A549 (cell line): ENCODE results near the gene MORN4. TPM values are rescaled to one million over a fixed set of nuclear protein-coding genes. Genes with fewer than 3 reads are reported as not detected.
"Not testable (repeated sequence)": the region's sequence is repeated elsewhere in the genome, so short reads cannot be mapped to it uniquely, and the experiment has no call there.

ENCODE experiments used
- ATAC-seq, 2 experiments: fragments of 200-7000 bp in 1 of 2; fragments of >200 bp in 1 of 2; cut with Nextera tagmentation in 1 of 2; cut with Tn5 transposase in 1 of 2; 3 replicates each; pipeline versions ENCODE4 v1.8.0 to v1.9.1; 2018 to 2020; ENCODE audit warnings: mild to moderate bottlenecking in 1 of 2, moderate library complexity in 1 of 2
- CTCF ChIA-PET: fragments of 300-600 bp; sonication (Branson Sonifier 250); formaldehyde crosslinking; extraction: SDS; loops from one replicate; lab custom pipeline; 2021; ENCODE audit warnings: antibody characterized with exemption, inconsistent platforms; lab: Yijun Ruan, JAX
- POLR2A ChIA-PET: fragments of 350-600 bp; formaldehyde crosslinking; extraction: SDS; loops from one replicate; lab custom pipeline; 2021; ENCODE audit warnings: antibody characterized with exemption, inconsistent platforms; lab: Yijun Ruan, JAX
- DNase-seq, 2 experiments: peaks; one replicate each; pipeline versions ENCODE4 v3.0.0 to v3.0.0-alpha.2; 2011 to 2016; ENCODE audit warnings: low read depth in 1 of 2, low spot score in 1 of 2
- FAIRE-seq: peaks from 2 replicates; lab custom pipeline; 2011; peaks lifted over from hg19 to GRCh38; lab: Jason Lieb, UNC
- H3K27ac ChIP-seq, 2 experiments: fragments of >200 bp; sonication (Bioruptor Twin); formaldehyde crosslinking; 3 replicates each; pipeline ENCODE4 v1.5.1; 2016 to 2017
- H3K4me1 ChIP-seq: fragments of >200 bp; sonication (Bioruptor Twin); formaldehyde crosslinking; 3 replicates; pipeline ENCODE4 v1.6.1; 2016
- H3K4me2 ChIP-seq: fragments of >200 bp; sonication (Bioruptor Twin); formaldehyde crosslinking; 3 replicates; pipeline ENCODE4 v1.6.1; 2016
- H3K4me3 ChIP-seq: fragments of >200 bp; sonication (Bioruptor Twin); formaldehyde crosslinking; 3 replicates; pipeline ENCODE4 v1.5.1; 2016
- H3K9me3 ChIP-seq: fragments of >200 bp; sonication (Bioruptor Twin); formaldehyde crosslinking; 3 replicates; pipeline ENCODE4 v1.6.1; 2016
- CEBPB ChIP-seq, 2 experiments: fragments of >200 bp in 1 of 2; sonication (Bioruptor Twin) in 1 of 2; formaldehyde crosslinking in 1 of 2; IDR thresholded peaks; 2 replicates each; pipeline ENCODE4 v1.6.1; 2012 to 2016
- CHD4 ChIP-seq: fragments of 200-600 bp; sonication (generic); IDR thresholded peaks from 2 replicates; pipeline ENCODE4 v1.6.1; 2016; ENCODE audit warnings: antibody characterized with exemption, mild to moderate bottlenecking, borderline replicate concordance
- EHMT2 ChIP-seq: fragments of 200-600 bp; sonication (generic); IDR thresholded peaks from 2 replicates; pipeline ENCODE4 v1.6.1; 2016; ENCODE audit warnings: antibody characterized with exemption, low read depth, mild to moderate bottlenecking, moderate library complexity
- EP300 ChIP-seq, 2 experiments: fragments of >200 bp; sonication (Bioruptor Twin); formaldehyde crosslinking; IDR thresholded peaks; 2 replicates in 1 of 2; 3 replicates in 1 of 2; pipeline ENCODE4 v1.6.1; 2016 to 2017
- GATA3 ChIP-seq: IDR thresholded peaks from 2 replicates; pipeline ENCODE4 v1.6.1; 2012; ENCODE audit warnings: borderline replicate concordance
- HDAC2 ChIP-seq: fragments of 200-600 bp; sonication (generic); IDR thresholded peaks from 2 replicates; pipeline ENCODE4 v1.6.1; 2016
- HES2 ChIP-seq: fragments of >200 bp; sonication (Bioruptor Twin); formaldehyde crosslinking; IDR thresholded peaks from 2 replicates; pipeline ENCODE4 v1.6.1; 2016
- HEYL ChIP-seq: fragments of 250-450 bp; sonication (Bioruptor Pico); IDR thresholded peaks from 2 replicates; pipeline ENCODE4 v1.8.0; 2021; ENCODE audit warnings: mild to moderate bottlenecking, moderate library complexity
- HOXA7 ChIP-seq: fragments of 250-450 bp; sonication (Bioruptor Pico); IDR thresholded peaks from 2 replicates; pipeline ENCODE4 v1.5.0; 2020; ENCODE audit warnings: mild to moderate bottlenecking, moderate library complexity
- HOXB13 ChIP-seq: fragments of 250-450 bp; sonication (Bioruptor Pico); IDR thresholded peaks from 2 replicates; pipeline ENCODE4 v1.5.0; 2020; ENCODE audit warnings: low read depth, mild to moderate bottlenecking, moderate library complexity
- HOXB5 ChIP-seq: fragments of 250-450 bp; sonication (Bioruptor Pico); IDR thresholded peaks from 2 replicates; pipeline ENCODE4 v1.5.0; 2020; ENCODE audit warnings: mild to moderate bottlenecking, moderate library complexity
- KDM5A ChIP-seq: fragments of 200-600 bp; sonication (generic); IDR thresholded peaks from 2 replicates; pipeline ENCODE4 v1.6.1; 2016; ENCODE audit warnings: antibody characterized with exemption, mild to moderate bottlenecking
- NFE2L2 ChIP-seq: fragments of 150-350 bp; conservative IDR thresholded peaks from 2 replicates; pipeline ENCODE4 v1.6.1; 2014; ENCODE audit warnings: low read length
- REST ChIP-seq: fragments of 200-600 bp; sonication (generic); IDR thresholded peaks from 2 replicates; pipeline ENCODE4 v1.6.1; 2016; ENCODE audit warnings: antibody characterized with exemption, mild to moderate bottlenecking, moderate library complexity
- RFX5 ChIP-seq: fragments of 450-650 bp; IDR thresholded peaks from 2 replicates; pipeline ENCODE4 v1.7.1; 2014; ENCODE audit warnings: antibody characterized with exemption, mild to moderate bottlenecking, moderate library complexity
- ZC3H11A ChIP-seq: fragments of 450-650 bp; IDR thresholded peaks from 2 replicates; pipeline ENCODE4 v1.6.1; 2014; ENCODE audit warnings: antibody characterized with exemption, mild to moderate bottlenecking
- ZNF302 ChIP-seq: fragments of 250-450 bp; sonication (Bioruptor Pico); IDR thresholded peaks from 2 replicates; pipeline ENCODE4 v1.9.0; 2021; ENCODE audit warnings: inconsistent platforms, mild to moderate bottlenecking, moderate library complexity
- WGBS: methylation state at CpG from one replicate; pipeline ENCODE4 v1.1.6; 2017; ENCODE audit errors: missing lambda C conversion rate; 5-methylcytosine and 5-hydroxymethylcytosine counted together
- polyA plus RNA-seq, 4 experiments: library from polyadenylated mRNA; depleted of rRNA in 3 of 4; stranded (reverse); fragments of >200 nt; fragmentation: RNase III in 1 of 4; extraction: RNeasy Plus Mini Kit Qiagen cat#74134 plus additional on column Dnase treatment in 1 of 4; gene quantifications; 2 replicates in 3 of 4; 3 replicates in 1 of 4; pipeline ENCODE4 v1.2.3, GENCODE V29; 2011 to 2017

The MORN4 gene
- polyA plus RNA-seq, 2 of the 4 experiments (the other 2 are of a cell fraction), result 8.9 to 13.8 TPM

GRCh38 chr10:97577701-97578100 lies 55.6 kb downstream of the MORN4 start:
- Histone ChIP-seq H3K27ac (peak overlapping the region; percentile 30 to 78; a peak in 4 of 6 replicates), H3K9me3 (no peaks in the 10 kb centered on the region), H3K4me2 (no peak overlapping the region), H3K4me3 (no peak overlapping the region), H3K4me1 (peaks cover 44% of the 10 kb centered on the region)
- ATAC-seq (no peak), DNase-seq (no peak), FAIRE-seq (no peak)
- ChIA-PET POLR2A (no interaction called here), CTCF (interaction anchor here (0.8 to 33.8 kb wide), 4 partner anchors 8 to 119 kb away, joined by 3 to 1048 read pairs (median 67); partner anchors contain the start of genes C10orf62 and HOGA1)
- WGBS, result 73% methylated on average over 9 of the region's 9 CpGs
- TF ChIP-seq REST (no peak), CEBPB (IDR thresholded peaks at IDR 0.05) (no peak)

- CTCF ChIA-PET, result interaction anchor here (0.8 to 33.8 kb wide), 4 partner anchors 20 to 125 kb away, joined by 4 to 1048 read pairs (median 68); partner anchors contain the start of genes C10orf62 and HOGA1
- H3K9me3 ChIP-seq, H3K4me3 ChIP-seq, ATAC-seq, FAIRE-seq, DNase-seq: not testable (repeated sequence)
- H3K27ac ChIP-seq, result peak overlapping the region; percentile 91 to 93
- POLR2A ChIA-PET, result interaction anchor here (0.5 to 1.3 kb wide), 2 partner anchors 71 to 175 kb away, joined by 3 to 4 read pairs; partner anchors contain the start of gene RRP12
- H3K4me1 ChIP-seq, result peaks cover 56% of the 10 kb centered on the region
- peak; percentile 79 for TF ChIP-seq ZC3H11A
- peak overlapping the region; percentile 72; the same call in 1 of the 3 replicates for H3K4me2 ChIP-seq
- 39% methylated on average over 5 of the region's 5 CpGs for WGBS
These were observed 56.8 kb downstream of the MORN4 start for GRCh38 chr10:97576487-97576886.

GRCh38 chr10:97575127-97575668 lies 58.1 kb downstream of the MORN4 start:
- Histone ChIP-seq H3K4me3 (no peak overlapping the region), H3K27ac (peak overlapping the region; percentile 91 to 93), H3K4me2 (peak overlapping the region; percentile 72), H3K4me1 (peaks cover 63% of the 10 kb centered on the region), H3K9me3 (no peaks in the 10 kb centered on the region)
- FAIRE-seq, result no peak
- peak; percentile 54 to 60 for ATAC-seq
- DNase-seq, result peak in 1 of 2 experiments; percentile 76
- peak; percentile 41; the same call in 1 of the 2 replicates for TF ChIP-seq HOXB5 (CRISPR knock-in tag)
- TF ChIP-seq HOXB13 (CRISPR knock-in tag), result peak; percentile 37; the same call in 1 of the 2 replicates
- no peak for TF ChIP-seq HDAC2
- no peak for TF ChIP-seq EHMT2
- CTCF ChIA-PET, result interaction anchor here (0.6 to 33.8 kb wide), 10 partner anchors 18 to 156 kb away, joined by 3 to 1048 read pairs (median 4); partner anchors contain the start of genes C10orf62 and HOGA1
- POLR2A ChIA-PET, result interaction anchor here (0.8 to 2.1 kb wide), 7 partner anchors 9 to 149 kb away, joined by 3 to 9 read pairs (median 5); partner anchors contain the start of genes AVPI1 and HOGA1
- WGBS, result 66% methylated on average over 6 of the region's 6 CpGs

- ChIA-PET CTCF (interaction anchor here (0.6 to 33.8 kb wide), 12 partner anchors 18 to 157 kb away, joined by 3 to 1048 read pairs (median 4); partner anchors contain the start of genes C10orf62 and HOGA1), POLR2A (interaction anchor here (0.8 to 2.1 kb wide), 7 partner anchors 9 to 150 kb away, joined by 3 to 9 read pairs (median 5); partner anchors contain the start of genes AVPI1 and HOGA1)
- peak; percentile 82 to 84 for ATAC-seq
- WGBS, result 22% methylated on average over 4 of the region's 4 CpGs
- Histone ChIP-seq H3K4me1 (peaks cover 63% of the 10 kb centered on the region), H3K4me3 (no peak overlapping the region), H3K9me3 (no peaks in the 10 kb centered on the region), H3K4me2 (peak overlapping the region; percentile 72), H3K27ac (peak overlapping the region; percentile 91 to 93)
- peak; percentile 100 for FAIRE-seq
- peak; percentile 98 to 100 for DNase-seq
- TF ChIP-seq CHD4 (no peak), HES2 (no peak), REST (no peak), GATA3 (peak; percentile 98), NFE2L2 (no peak), ZNF302 (no peak), EP300 (IDR thresholded peaks at IDR 0.05) (peak; percentile 73 to 85; a peak in 2 of 5 replicates), RFX5 (peak; percentile 91), HEYL (CRISPR knock-in tag) (no peak), HOXA7 (no peak), KDM5A (no peak)
These were observed 58.8 kb downstream of the MORN4 start for GRCh38 chr10:97574374-97575126.
